NB4 (cell line): ENCODE data around the gene BCL3.
"Not testable (repeated sequence)": the region's sequence is repeated elsewhere in the genome, so short reads cannot be mapped to it uniquely, and the experiment has no call there.

Experiments
- DNase-seq: peaks from one replicate; pipeline ENCODE4 v3.0.0; 2010; ENCODE audit warnings: low read depth
- H3K4me3 ChIP-seq: one replicate; pipeline ENCODE4 v1.5.1; 2011; ENCODE audit warnings: mild to moderate bottlenecking, low read depth, low read length, moderate library complexity
- MYC ChIP-seq: IDR thresholded peaks from 2 replicates; pipeline ENCODE4 v1.6.1; 2011; ENCODE audit warnings: low read depth, low read length
- POLR2A ChIP-seq: IDR thresholded peaks from 2 replicates; pipeline ENCODE4 v1.6.1; 2011; ENCODE audit warnings: mild to moderate bottlenecking; ENCODE audit not compliant: insufficient read length; ENCODE audit errors: extremely low read depth
- TF ChIP-seq, protein P1 (sequence below): IDR thresholded peaks from 2 replicates; pipeline ENCODE4 v1.6.1; 2011; ENCODE audit warnings: low read depth, low read length
- TF ChIP-seq, protein P2 (sequence below): IDR thresholded peaks from one replicate; pipeline ENCODE4 v1.5.1; 2012; ENCODE audit warnings: low read depth, low read length

BCL3 gene

DNA sequence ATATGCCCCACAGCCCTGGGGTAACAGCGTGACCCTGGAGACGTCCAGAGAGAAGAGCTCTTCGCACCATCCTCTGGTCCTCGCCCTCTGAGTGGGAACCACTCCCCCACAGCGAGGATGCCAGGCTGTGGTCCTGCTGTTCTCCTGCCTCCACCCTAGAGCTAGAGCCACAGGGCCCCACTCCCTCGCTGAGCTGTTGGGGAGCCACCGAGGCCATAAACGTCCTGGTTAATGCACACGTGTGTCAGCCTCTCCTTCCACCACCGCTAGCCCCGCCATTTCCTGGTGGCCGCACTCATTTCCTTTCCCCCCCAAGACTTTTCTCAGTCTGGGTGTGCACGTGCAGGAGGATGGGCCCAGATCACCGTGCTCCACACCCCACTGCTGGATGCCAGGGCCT, 38.0 kb upstream of the BCL3 start:
- TF ChIP-seq MYC (no peak), POLR2A (no peak)
- TF ChIP-seq, protein P1, sequence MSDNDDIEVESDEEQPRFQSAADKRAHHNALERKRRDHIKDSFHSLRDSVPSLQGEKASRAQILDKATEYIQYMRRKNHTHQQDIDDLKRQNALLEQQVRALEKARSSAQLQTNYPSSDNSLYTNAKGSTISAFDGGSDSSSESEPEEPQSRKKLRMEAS = no peak
- TF ChIP-seq, protein P2, sequence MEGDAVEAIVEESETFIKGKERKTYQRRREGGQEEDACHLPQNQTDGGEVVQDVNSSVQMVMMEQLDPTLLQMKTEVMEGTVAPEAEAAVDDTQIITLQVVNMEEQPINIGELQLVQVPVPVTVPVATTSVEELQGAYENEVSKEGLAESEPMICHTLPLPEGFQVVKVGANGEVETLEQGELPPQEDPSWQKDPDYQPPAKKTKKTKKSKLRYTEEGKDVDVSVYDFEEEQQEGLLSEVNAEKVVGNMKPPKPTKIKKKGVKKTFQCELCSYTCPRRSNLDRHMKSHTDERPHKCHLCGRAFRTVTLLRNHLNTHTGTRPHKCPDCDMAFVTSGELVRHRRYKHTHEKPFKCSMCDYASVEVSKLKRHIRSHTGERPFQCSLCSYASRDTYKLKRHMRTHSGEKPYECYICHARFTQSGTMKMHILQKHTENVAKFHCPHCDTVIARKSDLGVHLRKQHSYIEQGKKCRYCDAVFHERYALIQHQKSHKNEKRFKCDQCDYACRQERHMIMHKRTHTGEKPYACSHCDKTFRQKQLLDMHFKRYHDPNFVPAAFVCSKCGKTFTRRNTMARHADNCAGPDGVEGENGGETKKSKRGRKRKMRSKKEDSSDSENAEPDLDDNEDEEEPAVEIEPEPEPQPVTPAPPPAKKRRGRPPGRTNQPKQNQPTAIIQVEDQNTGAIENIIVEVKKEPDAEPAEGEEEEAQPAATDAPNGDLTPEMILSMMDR = no peak
- H3K4me3 ChIP-seq = no peak overlapping the region
- DNase-seq = no peak

DNA sequence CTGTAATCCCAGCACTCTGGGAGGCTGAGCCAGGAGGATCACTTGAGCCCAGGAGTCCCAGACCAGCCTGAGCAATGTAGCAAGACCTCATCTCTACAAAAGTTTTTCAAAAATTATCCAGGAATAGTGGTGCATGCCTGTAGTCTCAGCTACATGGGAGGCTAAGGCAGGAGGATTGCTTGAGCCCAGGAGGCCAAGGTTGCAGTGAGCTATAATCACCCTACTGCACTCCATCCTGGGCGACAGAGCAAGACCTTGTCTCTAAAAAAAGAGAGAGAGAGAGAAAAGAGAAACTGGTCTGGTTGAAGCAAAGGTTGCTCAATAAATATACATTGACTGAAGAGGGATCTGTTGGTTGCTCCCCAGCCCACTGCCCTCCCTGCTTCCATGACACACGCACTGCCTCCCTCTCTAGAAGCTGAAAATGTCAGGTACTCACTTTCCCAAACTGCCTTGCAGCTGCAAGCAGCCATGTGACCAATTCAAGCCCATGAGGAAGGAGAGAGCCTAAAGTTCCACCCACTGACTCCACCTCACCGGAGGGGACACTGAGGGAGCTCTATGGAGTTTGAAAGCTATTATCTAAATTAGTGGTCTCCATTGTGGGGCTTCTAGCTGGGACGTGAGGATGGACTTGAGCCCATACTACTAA, 35.5 kb upstream of the BCL3 start:
- DNase-seq = peak; percentile 61
- TF ChIP-seq, protein P1 = peak; percentile 51
- TF ChIP-seq MYC = no peak
- H3K4me3 ChIP-seq = no peak overlapping the region

DNA sequence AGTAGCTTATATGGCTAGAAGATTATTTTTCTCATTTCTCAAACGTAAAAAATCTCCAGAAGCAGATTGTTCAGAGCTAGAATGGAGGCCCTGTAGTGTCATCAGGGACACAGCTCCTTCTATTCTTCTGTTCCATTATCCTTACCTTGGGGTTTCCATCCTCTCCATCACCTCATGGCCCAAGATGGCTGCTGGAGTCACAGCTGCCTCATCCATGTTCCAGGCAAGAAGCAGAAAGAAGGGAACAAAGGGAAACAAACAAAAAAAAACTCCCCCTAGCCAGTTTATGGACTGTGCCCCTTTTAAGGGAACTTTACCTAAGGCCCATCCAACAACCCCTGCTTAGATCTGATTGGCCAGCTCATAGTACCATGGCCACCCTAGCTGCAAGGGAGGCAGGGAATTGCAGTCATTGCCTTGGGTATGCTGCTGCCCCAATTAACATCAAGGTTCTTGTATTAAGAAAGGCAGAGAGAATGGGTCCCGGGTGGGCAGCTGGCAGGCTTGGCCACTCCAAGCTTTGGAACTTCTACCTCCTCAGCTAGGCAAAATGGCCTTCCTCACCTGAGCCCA, 33.8 kb upstream of the BCL3 start:
- no peak for DNase-seq
- no peak overlapping the region for H3K4me3 ChIP-seq
- TF ChIP-seq POLR2A (no peak), MYC (no peak)
- TF ChIP-seq, protein P2 = no peak
- TF ChIP-seq, protein P1 = no peak

DNA sequence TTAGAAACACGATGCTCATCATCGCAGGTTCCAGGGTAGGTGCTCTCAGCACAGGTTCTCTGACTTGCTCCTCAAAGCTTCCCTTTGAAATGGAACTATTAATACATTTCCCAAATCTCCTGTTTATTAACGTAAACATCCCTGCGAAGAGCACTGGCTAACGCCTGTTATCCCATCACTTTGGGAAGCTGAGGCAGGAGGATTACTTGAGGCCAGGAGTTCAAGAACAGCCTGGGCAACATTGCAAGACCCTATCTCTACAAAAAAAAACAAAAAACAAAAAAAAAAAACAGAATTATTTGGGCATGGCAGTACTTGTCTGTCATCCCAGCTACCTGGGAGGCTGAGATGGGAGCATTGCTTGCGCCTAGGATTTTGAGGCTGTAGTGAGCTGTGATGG, 30.9 kb upstream of the BCL3 start:
- H3K4me3 ChIP-seq = no peak overlapping the region
- DNase-seq = no peak
- no peak for TF ChIP-seq POLR2A
- TF ChIP-seq, protein P1 = no peak
- TF ChIP-seq MYC = no peak
- TF ChIP-seq, protein P2 = no peak

DNA sequence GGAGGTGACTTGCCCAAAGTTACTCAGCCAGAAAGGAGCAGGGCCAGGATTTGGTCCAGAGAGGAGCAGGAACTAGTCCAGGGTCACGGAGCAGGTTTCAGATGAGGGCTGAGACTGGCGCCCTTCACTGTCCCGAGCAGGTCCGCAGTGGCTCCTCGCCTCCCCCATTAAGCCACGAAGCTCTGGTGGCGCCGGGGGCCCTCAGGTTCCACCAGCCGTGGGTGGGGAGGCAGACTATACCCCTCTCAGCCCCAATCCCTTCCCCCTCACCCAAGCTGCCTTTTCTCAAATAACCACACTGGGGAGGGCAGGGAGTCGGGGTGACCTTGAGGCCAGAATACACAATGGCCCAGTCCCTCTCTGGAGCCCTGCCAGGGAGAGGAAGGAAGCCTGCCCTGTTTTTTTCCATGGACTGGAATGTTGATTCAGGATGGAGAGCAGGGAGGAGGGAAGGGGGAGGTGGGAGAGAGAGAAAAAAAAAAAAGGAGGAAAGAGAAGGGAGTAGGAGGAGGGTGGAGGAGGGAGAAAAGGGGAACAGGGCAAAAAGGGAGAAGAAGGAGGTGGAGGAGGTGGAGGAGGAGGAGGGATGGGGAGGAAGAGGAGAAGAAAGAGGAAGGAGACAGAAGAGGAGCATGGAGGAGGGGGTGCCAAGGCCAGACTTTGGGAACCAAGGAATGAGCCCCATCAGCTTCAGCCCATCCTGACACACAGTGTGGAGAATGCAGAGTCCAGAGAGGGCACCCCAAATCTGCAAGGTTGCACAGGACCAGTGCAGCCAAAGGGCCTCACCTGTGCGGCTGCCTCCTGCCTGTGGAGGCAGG, 29.9 kb upstream of the BCL3 start:
- H3K4me3 ChIP-seq = no peak overlapping the region
- TF ChIP-seq, protein P2 = no peak
- TF ChIP-seq POLR2A = no peak
- TF ChIP-seq, protein P1 = no peak
- no peak for TF ChIP-seq MYC
- DNase-seq = no peak

DNA sequence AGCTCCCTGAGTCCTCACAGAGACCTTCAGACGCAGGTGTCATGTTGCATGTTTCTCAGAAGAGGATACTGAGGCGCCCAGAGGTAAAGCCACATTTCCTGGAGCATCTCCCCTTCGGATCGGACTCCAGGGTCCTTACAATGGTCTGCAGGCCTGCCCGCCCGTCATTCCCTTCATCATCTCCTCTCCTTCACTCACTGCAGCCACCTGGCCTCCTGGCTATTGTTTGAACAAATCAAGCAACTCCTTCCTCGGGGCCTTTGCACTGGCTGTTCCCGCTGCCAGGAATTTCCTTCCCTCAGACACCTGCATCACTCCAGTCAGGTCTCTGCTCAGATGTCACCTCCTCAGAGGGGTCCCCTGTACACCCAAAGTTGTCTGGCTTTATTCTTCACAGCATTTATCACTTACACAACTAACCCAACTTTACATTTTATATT, 29.2 kb upstream of the BCL3 start:
- DNase-seq = no peak
- H3K4me3 ChIP-seq = no peak overlapping the region
- TF ChIP-seq, protein P2 = no peak
- no peak for TF ChIP-seq MYC
- no peak for TF ChIP-seq POLR2A

DNA sequence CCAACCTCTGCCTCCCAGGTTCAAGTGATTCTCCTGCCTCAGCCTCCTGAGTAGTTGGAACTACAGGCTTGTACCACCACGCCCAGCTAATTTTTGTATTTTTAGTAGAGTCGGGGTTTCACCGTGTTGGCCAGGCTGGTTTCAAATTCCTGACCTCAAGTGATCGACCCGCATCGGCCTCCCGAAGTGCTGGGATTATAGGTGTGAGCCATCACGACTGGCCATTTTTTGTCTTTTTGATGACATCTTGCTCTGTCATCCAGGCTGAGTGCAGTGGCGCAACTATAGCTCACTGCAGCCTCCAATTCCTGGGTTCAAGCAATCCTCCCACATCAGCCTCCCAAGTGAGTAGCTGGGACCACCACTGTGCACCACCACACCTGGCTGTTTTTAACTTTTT, 28.1 kb upstream of the BCL3 start:
- not testable (repeated sequence) for H3K4me3 ChIP-seq, DNase-seq
